Astrocyte of the spinal cord (primary cell): ENCODE results near the gene CAMTA1.

Experiments
- DNase-seq: peaks from one replicate; pipeline ENCODE4 v3.0.0; 2011; ENCODE audit warnings: low read depth, low spot score
- H3K4me3 ChIP-seq: 2 replicates; pipeline ENCODE4 v1.5.1; 2011; ENCODE audit warnings: low read depth, mild to moderate bottlenecking, low read length, moderate library complexity
- in situ Hi-C: cut with HindIII; loops from 2 replicates; pipeline ENCODE4 v1.10.0; 2017; ENCODE audit warnings: low sequenced_read_pairs
- TF ChIP-seq, protein P1 (sequence below): IDR thresholded peaks from 2 replicates; pipeline ENCODE4 v1.5.1; 2012; ENCODE audit warnings: low read depth, mild to moderate bottlenecking, low read length, inconsistent platforms

The CAMTA1 gene

DNA sequence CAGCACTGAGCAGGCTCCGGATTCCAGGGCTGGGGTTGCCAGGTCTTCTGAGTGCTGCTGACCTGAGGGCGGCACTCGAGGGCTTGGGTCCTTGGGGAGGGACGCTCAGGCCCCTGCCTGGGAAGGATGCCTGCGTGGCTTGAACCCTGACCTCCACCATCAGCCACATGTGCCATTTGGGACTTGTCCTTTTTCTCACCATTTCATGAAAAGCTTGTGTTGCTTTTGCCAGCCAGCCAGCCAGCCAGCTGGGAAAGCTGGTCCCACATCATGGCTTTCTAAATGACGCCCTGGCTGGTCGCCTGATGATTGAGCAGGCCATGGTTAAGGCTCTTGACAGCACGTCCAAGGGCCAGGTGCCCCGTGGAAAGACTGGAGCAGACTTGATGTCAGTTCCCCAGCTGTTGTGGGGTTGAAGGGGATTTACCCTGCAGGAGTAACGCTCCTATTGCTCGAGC is 168.7 kb downstream of the CAMTA1 start:
- H3K4me3 ChIP-seq = no peak overlapping the region
- DNase-seq = no peak
- TF ChIP-seq, protein P1, sequence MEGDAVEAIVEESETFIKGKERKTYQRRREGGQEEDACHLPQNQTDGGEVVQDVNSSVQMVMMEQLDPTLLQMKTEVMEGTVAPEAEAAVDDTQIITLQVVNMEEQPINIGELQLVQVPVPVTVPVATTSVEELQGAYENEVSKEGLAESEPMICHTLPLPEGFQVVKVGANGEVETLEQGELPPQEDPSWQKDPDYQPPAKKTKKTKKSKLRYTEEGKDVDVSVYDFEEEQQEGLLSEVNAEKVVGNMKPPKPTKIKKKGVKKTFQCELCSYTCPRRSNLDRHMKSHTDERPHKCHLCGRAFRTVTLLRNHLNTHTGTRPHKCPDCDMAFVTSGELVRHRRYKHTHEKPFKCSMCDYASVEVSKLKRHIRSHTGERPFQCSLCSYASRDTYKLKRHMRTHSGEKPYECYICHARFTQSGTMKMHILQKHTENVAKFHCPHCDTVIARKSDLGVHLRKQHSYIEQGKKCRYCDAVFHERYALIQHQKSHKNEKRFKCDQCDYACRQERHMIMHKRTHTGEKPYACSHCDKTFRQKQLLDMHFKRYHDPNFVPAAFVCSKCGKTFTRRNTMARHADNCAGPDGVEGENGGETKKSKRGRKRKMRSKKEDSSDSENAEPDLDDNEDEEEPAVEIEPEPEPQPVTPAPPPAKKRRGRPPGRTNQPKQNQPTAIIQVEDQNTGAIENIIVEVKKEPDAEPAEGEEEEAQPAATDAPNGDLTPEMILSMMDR = no peak
- in situ Hi-C loops = no loop called here

DNA sequence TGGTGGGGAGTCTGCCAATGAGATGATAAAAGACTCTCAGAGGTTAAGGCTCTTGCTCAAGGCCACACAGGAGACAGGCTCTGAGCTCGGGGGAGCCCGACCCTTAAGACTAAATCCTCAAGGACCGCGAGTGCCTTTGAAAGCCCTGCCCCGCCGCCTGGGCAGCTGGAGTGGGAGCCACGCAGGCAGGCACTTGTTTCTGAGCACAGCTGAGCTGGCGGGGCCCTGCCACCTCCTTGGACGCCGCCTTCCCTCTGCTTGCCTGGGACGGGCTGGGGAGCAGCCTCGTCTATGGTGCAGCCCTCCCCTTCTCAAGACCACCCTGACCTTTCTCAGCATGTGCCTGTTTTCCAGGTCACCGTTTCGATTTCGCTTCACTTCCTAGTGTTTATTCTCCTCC is 169.3 kb downstream of the CAMTA1 start:
- no peak overlapping the region for H3K4me3 ChIP-seq
- TF ChIP-seq, protein P1 = no peak
- in situ Hi-C loops = no loop called here
- no peak for DNase-seq

DNA sequence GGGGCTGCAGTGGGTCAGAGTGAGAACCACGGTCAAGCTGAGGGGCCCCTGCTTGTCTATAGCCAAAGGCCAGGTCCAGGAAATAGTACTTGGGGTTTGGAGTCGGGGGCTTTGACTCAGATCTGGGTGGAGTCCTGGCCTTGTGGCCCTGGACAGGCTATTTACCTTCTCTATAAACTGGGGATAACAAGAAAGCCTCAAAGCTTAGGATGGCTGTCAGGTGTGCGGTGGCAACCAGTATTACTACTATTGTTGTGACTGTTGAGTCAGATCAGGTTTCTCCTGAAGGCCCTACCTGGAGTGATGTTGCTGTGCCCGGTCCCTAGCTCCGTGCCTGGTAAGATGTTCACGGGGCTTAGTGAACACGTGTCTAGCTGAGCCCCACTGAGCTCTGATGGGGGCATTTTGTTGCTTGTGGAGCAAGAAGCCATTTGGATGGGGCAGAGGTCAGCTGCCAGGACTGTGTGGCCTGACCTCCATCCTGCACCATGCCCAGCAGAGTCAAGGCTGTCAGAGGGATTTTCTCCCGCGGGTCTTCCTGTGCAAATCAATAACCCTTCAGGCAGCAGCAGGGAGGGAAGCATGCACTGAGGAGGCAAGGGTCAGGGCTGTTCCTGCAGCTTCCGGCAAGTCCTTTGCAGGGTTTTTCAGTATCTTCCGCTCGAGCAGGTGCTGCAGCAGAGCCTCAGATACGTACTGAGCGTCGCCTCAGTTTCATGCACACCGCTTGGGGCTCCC is 170.3 kb downstream of the CAMTA1 start:
- no peak for DNase-seq
- TF ChIP-seq, protein P1 = no peak
- in situ Hi-C loops = no loop called here

DNA sequence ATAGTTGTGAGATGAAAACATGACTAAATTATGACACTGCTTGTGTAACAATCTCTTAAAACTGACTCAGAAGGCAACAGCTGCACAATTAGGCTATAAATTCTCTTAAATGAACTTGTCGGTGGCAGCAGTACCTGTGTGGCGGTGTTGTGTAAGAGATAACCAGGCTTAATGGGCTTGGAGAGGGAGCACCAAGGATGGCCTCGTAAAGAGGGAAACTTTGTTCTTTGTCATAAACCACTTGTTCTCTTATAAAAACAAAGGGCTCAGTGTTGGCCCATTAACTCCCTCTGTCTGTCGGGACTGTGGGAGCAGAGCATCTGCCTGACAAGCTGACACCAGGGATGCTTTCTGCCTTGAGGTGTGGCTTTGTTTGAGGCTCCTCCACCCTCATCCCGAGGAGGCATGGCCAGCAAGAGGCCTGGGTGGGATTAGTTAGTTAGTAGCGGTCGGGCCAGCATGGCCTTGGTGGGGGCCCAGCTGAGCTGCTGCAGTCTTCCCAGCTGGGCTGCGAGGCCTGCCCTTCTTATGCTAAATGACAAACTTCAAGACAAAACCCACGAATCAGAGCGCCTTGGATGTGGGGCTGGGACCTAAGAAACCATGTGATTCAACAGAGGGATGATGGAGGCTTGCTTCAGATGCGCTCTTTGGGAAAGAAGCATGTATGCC is 171.4 kb downstream of the CAMTA1 start:
- in situ Hi-C loops = no loop called here
- TF ChIP-seq, protein P1 = no peak
- no peak overlapping the region for H3K4me3 ChIP-seq
- no peak for DNase-seq

More for the DNA sequence above, 170.3 kb downstream of the CAMTA1 start:
- no peak overlapping the region for H3K4me3 ChIP-seq

DNA sequence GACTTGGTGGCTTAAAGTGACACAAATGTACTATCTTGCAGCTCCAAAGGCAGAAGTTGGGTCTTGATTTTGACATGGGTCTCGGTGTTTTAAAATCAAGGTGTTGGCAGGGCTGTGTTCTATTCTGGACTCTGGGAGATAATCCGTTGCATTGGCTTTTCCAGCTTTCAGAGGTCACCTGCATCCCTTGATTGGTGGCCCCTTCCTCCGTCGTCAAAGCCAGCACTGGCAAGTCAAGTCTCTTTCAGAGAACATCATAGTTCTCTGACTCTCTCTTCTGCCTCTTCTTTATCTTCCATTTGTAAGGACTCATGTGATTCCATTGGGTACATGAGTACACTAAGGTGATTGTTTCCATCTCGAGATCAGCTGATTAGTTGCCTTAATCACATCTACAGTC is 172.1 kb downstream of the CAMTA1 start:
- TF ChIP-seq, protein P1 = no peak
- no peak for DNase-seq
- H3K4me3 ChIP-seq = no peak overlapping the region
- in situ Hi-C loops = no loop called here

DNA sequence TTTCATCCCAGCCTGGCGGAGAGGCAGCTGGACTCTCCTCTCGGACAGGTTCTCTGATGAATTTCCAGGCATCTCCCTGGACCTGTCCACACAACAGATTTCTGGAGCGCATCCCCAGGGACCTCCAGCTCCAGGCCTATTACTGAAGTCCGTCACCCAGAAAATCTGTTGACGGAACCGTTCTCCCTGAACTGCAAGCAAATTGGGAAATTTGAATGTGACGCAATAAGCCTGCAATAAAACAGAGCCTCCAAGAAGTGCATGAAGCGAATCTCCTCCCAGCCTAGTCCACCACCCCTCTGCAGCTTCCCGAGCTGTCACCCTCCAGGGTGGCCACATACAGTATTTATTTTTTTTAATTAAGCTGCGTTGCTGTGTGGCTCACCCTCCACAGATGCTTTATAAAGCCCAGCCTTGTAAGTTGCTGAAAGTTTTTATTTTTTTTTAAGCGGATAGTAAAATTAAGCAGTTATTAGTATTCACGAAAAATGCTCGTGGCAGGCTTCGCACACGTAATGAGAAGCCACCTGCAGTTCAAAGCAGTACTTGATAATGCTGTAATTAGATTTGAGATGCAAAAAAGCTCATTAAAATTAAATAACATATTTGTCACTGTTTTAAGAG is 173.3 kb downstream of the CAMTA1 start:
- H3K4me3 ChIP-seq = no peak overlapping the region
- DNase-seq = no peak
- in situ Hi-C loops = no loop called here
- TF ChIP-seq, protein P1 = no peak
